Vagina (tissue), 2 donors: ENCODE data around the gene KIRREL3. TPM values are rescaled to one million over a fixed set of nuclear protein-coding genes. Genes with fewer than 3 reads are reported as not detected.

Experiments used
- DNase-seq, 2 donors: peaks; one replicate each; pipeline ENCODE4 v3.0.0-alpha.2; 2017; ENCODE audit errors: extremely low spot score in 2 of 2
- H3K27ac ChIP-seq: fragments of 200-600 bp; sonication (generic); one replicate; pipeline ENCODE4 v1.5.1; 2019
- H3K27me3 ChIP-seq: fragments of 200-600 bp; sonication (generic); one replicate; pipeline ENCODE4 v1.5.1; 2019
- H3K36me3 ChIP-seq, 2 donors: fragments of 200-600 bp; sonication (generic); one replicate each; pipeline ENCODE4 v1.5.1; 2017 to 2019
- H3K4me1 ChIP-seq: fragments of 200-600 bp; sonication (generic); one replicate; pipeline ENCODE4 v1.5.1; 2019
- H3K4me3 ChIP-seq, 2 donors: fragments of 200-600 bp; sonication (generic); 1 replicate in 1 of 2; 2 replicates in 1 of 2; pipeline ENCODE4 v1.5.1; 2016 to 2019
- H3K9me3 ChIP-seq: fragments of 200-600 bp; sonication (generic); one replicate; pipeline ENCODE4 v1.5.1; 2019
- POLR2A ChIP-seq, 2 donors: fragments of 450-650 bp; IDR thresholded peaks; one replicate each; pipeline ENCODE4 v1.6.1; 2017; ENCODE audit warnings: antibody characterized with exemption in 2 of 2, mild to moderate bottlenecking in 2 of 2, moderate library complexity in 2 of 2
- POLR2AphosphoS5 ChIP-seq, 2 donors: sonication (generic); formaldehyde crosslinking; IDR thresholded peaks; one replicate each; pipeline ENCODE4 v1.9.0; 2017; ENCODE audit warnings: antibody characterized with exemption in 2 of 2, mild to moderate bottlenecking in 2 of 2, low read depth in 1 of 2; ENCODE audit not compliant: insufficient read depth in 1 of 2
- intact Hi-C: fragments of 100-400 bp; cut with DNase I; formaldehyde crosslinking; loops from one replicate; pipeline ENCODE4 v1.15.1; 2023
- total RNA-seq: library from RNA; depleted of rRNA; stranded (reverse); fragments of >200 nt; gene quantifications from one replicate; pipeline ENCODE4 v1.2.3, GENCODE V29; 2016
- TF ChIP-seq, protein P1 (sequence below), 3 experiments: fragments of 450-650 bp in 2 of 3; fragments of 200-600 bp in 1 of 3; sonication (generic) in 1 of 3; IDR thresholded peaks; one replicate each; pipeline ENCODE4 v1.5.1; 2017 to 2019; ENCODE audit warnings: antibody characterized with exemption in 3 of 3, mild to moderate bottlenecking in 2 of 3, moderate library complexity in 2 of 3

Gene KIRREL3
- total RNA-seq, 1 donor from 2014 or later = not detected

- Histone ChIP-seq H3K36me3 (no peaks in the 10 kb centered on the region), H3K27me3 (no peaks in the 10 kb centered on the region), H3K4me1 (no peaks in the 10 kb centered on the region), H3K9me3 (no peaks in the 10 kb centered on the region), H3K4me3 (no peak overlapping the region), H3K27ac (no peak overlapping the region)
- no peak for TF ChIP-seq POLR2AphosphoS5 (IDR thresholded peaks at IDR 0.05; ENCODE audit: insufficient read depth in 1 of 2, low read depth in 1 of 2)
- TF ChIP-seq, protein P1, sequence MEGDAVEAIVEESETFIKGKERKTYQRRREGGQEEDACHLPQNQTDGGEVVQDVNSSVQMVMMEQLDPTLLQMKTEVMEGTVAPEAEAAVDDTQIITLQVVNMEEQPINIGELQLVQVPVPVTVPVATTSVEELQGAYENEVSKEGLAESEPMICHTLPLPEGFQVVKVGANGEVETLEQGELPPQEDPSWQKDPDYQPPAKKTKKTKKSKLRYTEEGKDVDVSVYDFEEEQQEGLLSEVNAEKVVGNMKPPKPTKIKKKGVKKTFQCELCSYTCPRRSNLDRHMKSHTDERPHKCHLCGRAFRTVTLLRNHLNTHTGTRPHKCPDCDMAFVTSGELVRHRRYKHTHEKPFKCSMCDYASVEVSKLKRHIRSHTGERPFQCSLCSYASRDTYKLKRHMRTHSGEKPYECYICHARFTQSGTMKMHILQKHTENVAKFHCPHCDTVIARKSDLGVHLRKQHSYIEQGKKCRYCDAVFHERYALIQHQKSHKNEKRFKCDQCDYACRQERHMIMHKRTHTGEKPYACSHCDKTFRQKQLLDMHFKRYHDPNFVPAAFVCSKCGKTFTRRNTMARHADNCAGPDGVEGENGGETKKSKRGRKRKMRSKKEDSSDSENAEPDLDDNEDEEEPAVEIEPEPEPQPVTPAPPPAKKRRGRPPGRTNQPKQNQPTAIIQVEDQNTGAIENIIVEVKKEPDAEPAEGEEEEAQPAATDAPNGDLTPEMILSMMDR (IDR thresholded peaks at IDR 0.05) = no peak
- no peak for TF ChIP-seq POLR2A (IDR thresholded peaks at IDR 0.05)
- intact Hi-C loops = no loop called here
- DNase-seq = no peak
Observed at GRCh38 chr11:126519764-126520734, 480.5 kb downstream of the KIRREL3 start.

GRCh38 chr11:126518972-126519690 lies 481.4 kb downstream of the KIRREL3 start:
- H3K4me1 ChIP-seq = no peaks in the 10 kb centered on the region
- no peak overlapping the region for H3K27ac ChIP-seq
- DNase-seq = no peak
- TF ChIP-seq POLR2AphosphoS5 (IDR thresholded peaks at IDR 0.05; ENCODE audit: insufficient read depth in 1 of 2, low read depth in 1 of 2) (no peak), POLR2A (IDR thresholded peaks at IDR 0.05) (no peak)
- TF ChIP-seq, protein P1 (IDR thresholded peaks at IDR 0.05) = no peak
- H3K4me3 ChIP-seq = no peak overlapping the region
- H3K36me3 ChIP-seq = no peaks in the 10 kb centered on the region
- intact Hi-C loops = no loop called here
- no peaks in the 10 kb centered on the region for H3K27me3 ChIP-seq
- H3K9me3 ChIP-seq = no peaks in the 10 kb centered on the region

- Histone ChIP-seq H3K27me3 (no peaks in the 10 kb centered on the region), H3K9me3 (no peaks in the 10 kb centered on the region), H3K4me3 (no peak overlapping the region), H3K4me1 (no peaks in the 10 kb centered on the region), H3K36me3 (no peaks in the 10 kb centered on the region), H3K27ac (no peak overlapping the region)
- no peak for TF ChIP-seq POLR2AphosphoS5 (IDR thresholded peaks at IDR 0.05; ENCODE audit: insufficient read depth in 1 of 2, low read depth in 1 of 2)
- TF ChIP-seq, protein P1 (IDR thresholded peaks at IDR 0.05) = no peak
- TF ChIP-seq POLR2A (IDR thresholded peaks at IDR 0.05) = no peak
- DNase-seq = no peak
- intact Hi-C loops = no loop called here
Observed at GRCh38 chr11:126518071-126518971, 482.2 kb downstream of the KIRREL3 start.

DNA sequence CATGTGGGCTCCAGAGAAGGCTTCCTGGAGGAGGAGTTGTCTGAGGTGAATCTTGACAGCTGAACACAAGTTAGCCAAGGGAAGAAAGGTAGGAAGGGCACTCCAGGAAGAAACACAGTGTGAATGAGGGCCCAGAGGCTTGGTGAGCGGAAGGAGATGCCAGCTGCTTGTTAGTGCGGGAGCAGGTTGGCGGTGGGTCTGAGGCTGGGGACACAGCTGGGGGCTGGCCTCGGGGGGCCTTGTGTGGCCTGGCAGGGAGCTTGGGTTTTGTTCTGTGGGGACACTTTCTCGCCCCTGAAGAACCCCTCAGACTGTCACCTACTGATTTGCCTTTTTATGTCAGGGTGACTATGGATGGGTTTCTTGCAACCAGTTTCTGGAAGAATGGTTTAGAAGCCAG lies 485.1 kb downstream of the KIRREL3 start:
- Histone ChIP-seq H3K36me3 (no peaks in the 10 kb centered on the region), H3K27me3 (no peaks in the 10 kb centered on the region), H3K4me3 (no peak overlapping the region), H3K4me1 (no peaks in the 10 kb centered on the region), H3K9me3 (no peaks in the 10 kb centered on the region), H3K27ac (no peak overlapping the region)
- intact Hi-C loops = no loop called here
- DNase-seq = no peak
- TF ChIP-seq POLR2A (IDR thresholded peaks at IDR 0.05) (no peak), POLR2AphosphoS5 (IDR thresholded peaks at IDR 0.05; ENCODE audit: insufficient read depth in 1 of 2, low read depth in 1 of 2) (no peak)
- TF ChIP-seq, protein P1 (IDR thresholded peaks at IDR 0.05) = no peak
